A673 (cell line): ENCODE data around the gene GPALPP1.

Experiments used
- EZH2 ChIP-seq: fragments of 200-600 bp; sonication (generic); IDR thresholded peaks from 2 replicates; pipeline ENCODE4 v1.6.1; 2017; ENCODE audit warnings: borderline replicate concordance, low read depth, mild to moderate bottlenecking, mixed read lengths, antibody characterized with exemption, low read length; ENCODE audit not compliant: poor library complexity, severe bottlenecking
- TF ChIP-seq, protein P1 (sequence below): fragments of 300-800, 200-600 bp; sonication (generic); conservative IDR thresholded peaks from 2 replicates; pipeline ENCODE4 v1.5.1; 2017; ENCODE audit warnings: low read depth, mild to moderate bottlenecking, antibody characterized with exemption, low read length, moderate library complexity, mixed read lengths

DNA sequence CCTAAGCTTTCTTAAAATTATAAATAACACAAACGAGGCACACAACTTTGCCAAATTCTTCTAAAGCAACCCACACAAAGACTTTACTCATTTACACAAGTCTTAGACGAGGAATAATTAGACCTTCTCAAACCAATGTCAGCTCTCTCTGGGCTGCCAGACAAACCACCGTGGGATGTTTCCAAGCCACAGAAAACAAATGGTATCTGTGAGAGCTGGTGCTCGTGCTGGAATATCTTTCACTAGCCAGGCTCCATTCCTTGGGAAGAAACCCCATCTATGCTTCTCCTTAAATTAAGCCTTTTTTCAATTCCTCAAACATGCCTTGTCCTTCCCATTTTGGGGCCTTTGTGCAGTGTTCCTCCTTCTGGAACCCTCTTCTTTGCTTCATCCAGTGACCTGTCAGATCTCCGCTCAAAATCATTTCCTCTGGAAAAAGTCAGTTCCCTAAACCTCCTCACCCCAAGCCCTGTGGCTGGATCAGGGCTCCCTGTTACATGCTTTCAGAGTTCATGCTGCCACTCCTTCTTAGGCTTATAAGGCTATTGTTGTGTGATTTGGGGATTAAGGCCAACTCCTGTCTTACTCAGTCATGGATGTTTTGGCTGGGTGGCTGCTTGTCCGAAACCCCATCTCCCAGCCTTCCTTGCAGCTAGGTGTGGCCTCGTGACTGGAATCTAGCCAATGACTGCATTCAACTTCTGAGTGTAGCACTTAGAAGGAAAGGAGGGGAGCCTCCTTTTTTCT, 66.7 kb downstream of the GPALPP1 start:
- TF ChIP-seq, protein P1, sequence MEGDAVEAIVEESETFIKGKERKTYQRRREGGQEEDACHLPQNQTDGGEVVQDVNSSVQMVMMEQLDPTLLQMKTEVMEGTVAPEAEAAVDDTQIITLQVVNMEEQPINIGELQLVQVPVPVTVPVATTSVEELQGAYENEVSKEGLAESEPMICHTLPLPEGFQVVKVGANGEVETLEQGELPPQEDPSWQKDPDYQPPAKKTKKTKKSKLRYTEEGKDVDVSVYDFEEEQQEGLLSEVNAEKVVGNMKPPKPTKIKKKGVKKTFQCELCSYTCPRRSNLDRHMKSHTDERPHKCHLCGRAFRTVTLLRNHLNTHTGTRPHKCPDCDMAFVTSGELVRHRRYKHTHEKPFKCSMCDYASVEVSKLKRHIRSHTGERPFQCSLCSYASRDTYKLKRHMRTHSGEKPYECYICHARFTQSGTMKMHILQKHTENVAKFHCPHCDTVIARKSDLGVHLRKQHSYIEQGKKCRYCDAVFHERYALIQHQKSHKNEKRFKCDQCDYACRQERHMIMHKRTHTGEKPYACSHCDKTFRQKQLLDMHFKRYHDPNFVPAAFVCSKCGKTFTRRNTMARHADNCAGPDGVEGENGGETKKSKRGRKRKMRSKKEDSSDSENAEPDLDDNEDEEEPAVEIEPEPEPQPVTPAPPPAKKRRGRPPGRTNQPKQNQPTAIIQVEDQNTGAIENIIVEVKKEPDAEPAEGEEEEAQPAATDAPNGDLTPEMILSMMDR, result no peak
- no peak for TF ChIP-seq EZH2
